Fibroblast of skin of abdomen (primary cell): ENCODE data around the gene BICRAL.
"Not testable (repeated sequence)": the region's sequence is repeated elsewhere in the genome, so short reads cannot be mapped to it uniquely, and the experiment has no call there.

Source experiments
- DNase-seq: peaks from one replicate; pipeline ENCODE4 v3.0.0-alpha.2; 2013

Gene BICRAL

GRCh38 chr6:42846505-42846904, 64.7 kb downstream of the BICRAL start:
- DNase-seq = no peak

- DNase-seq = no peak
Observed at GRCh38 chr6:42848700-42849099, 66.8 kb downstream of the BICRAL start.

- no peak for DNase-seq
Observed at GRCh38 chr6:42851599-42851998, 69.7 kb downstream of the BICRAL start.

- DNase-seq = no peak
Observed at GRCh38 chr6:42860036-42860435, 78.2 kb downstream of the BICRAL start.

GRCh38 chr6:42860481-42860880, 78.6 kb downstream of the BICRAL start:
- no peak for DNase-seq

GRCh38 chr6:42864602-42865001, 82.8 kb downstream of the BICRAL start:
- DNase-seq = no peak

GRCh38 chr6:42870145-42870936, 88.5 kb downstream of the BICRAL start:
- no peak for DNase-seq

- DNase-seq = no peak
Observed at GRCh38 chr6:42871711-42872110, 89.9 kb downstream of the BICRAL start.

GRCh38 chr6:42873313-42873712, 91.5 kb downstream of the BICRAL start:
- peak; percentile 14 for DNase-seq

GRCh38 chr6:42877695-42878094, 95.8 kb downstream of the BICRAL start:
- no peak for DNase-seq

GRCh38 chr6:42879372-42880239, 97.8 kb downstream of the BICRAL start, which contains the start of gene RPL7L1:
RPL7L1 (plus strand) TSS chr6:42879616; CDS start chr6:42879911, 295 bp downstream.
- DNase-seq = peak; percentile 88

- DNase-seq = not testable (repeated sequence)
Observed at GRCh38 chr6:42880240-42880817, 98.5 kb downstream of the BICRAL start.

- DNase-seq = not testable (repeated sequence)
Observed at GRCh38 chr6:42880871-42881270, 99.0 kb downstream of the BICRAL start.

GRCh38 chr6:42885702-42886101, 103.8 kb downstream of the BICRAL start:
- no peak for DNase-seq

GRCh38 chr6:42888201-42888600, 106.3 kb downstream of the BICRAL start:
- not testable (repeated sequence) for DNase-seq

GRCh38 chr6:42889815-42890214, 108.0 kb downstream of the BICRAL start:
- no peak for DNase-seq

- peak; percentile 98 for DNase-seq
Observed at GRCh38 chr6:42890311-42891198, 108.7 kb downstream of the BICRAL start.

- DNase-seq = no peak
Observed at GRCh38 chr6:42891199-42891722, 109.4 kb downstream of the BICRAL start.

GRCh38 chr6:42894041-42894828, 112.4 kb downstream of the BICRAL start:
- DNase-seq = not testable (repeated sequence)

- DNase-seq = no peak
Observed at GRCh38 chr6:42896178-42896719, 114.4 kb downstream of the BICRAL start.
